Type B pancreatic cell (in vitro differentiated cells): ENCODE data around the gene ATXN2. TPM values are rescaled to one million over a fixed set of nuclear protein-coding genes. Genes with fewer than 3 reads are reported as not detected.

Experiments
- DNase-seq: peaks from one replicate; pipeline ENCODE4 v3.0.0; 2021; ENCODE audit warnings: mixed read lengths; ENCODE audit not compliant: unreplicated experiment; ENCODE audit errors: extremely low spot score
- H3K27ac Mint-ChIP-seq: 2 replicates; pipeline ENCODE4 v1.8.0; 2021; ENCODE audit warnings: mild to moderate bottlenecking, mixed read lengths
- H3K27me3 Mint-ChIP-seq: 2 replicates; pipeline ENCODE4 v1.8.0; 2021; ENCODE audit warnings: mixed read lengths
- H3K36me3 Mint-ChIP-seq: 2 replicates; pipeline ENCODE4 v1.8.0; 2021; ENCODE audit warnings: mixed read lengths
- H3K4me1 Mint-ChIP-seq: one replicate; pipeline ENCODE4 v1.8.0; 2021; ENCODE audit warnings: mixed read lengths; ENCODE audit not compliant: unreplicated experiment
- H3K4me3 Mint-ChIP-seq: 2 replicates; pipeline ENCODE4 v1.8.0; 2021; ENCODE audit warnings: mild to moderate bottlenecking, mixed read lengths
- H3K9me3 Mint-ChIP-seq: 2 replicates; pipeline ENCODE4 v1.8.0; 2021; ENCODE audit warnings: mixed read lengths
- CTCF ChIP-seq: fragments of 200-600 bp; sonication (generic); conservative IDR thresholded peaks from 2 replicates; pipeline ENCODE4 v1.5.0; 2021; ENCODE audit warnings: antibody characterized with exemption, mild to moderate bottlenecking
- total RNA-seq: library from RNA; stranded (reverse); gene quantifications from 2 replicates; pipeline ENCODE4 v1.2.1, GENCODE V29; 2021; ENCODE audit warnings: low replicate concordance

The ATXN2 gene
- total RNA-seq, 1 donor from 2014 or later = 80.9 TPM

- TF ChIP-seq CTCF = no peak
- no peak for DNase-seq
- H3K9me3 Mint-ChIP-seq = no peaks in the 10 kb centered on the region
- no peak overlapping the region for H3K4me3 Mint-ChIP-seq
- H3K4me1 Mint-ChIP-seq = peaks cover 8% of the 10 kb centered on the region
- no peak overlapping the region for H3K27ac Mint-ChIP-seq
- peaks cover 3% of the 10 kb centered on the region for H3K36me3 Mint-ChIP-seq
- H3K27me3 Mint-ChIP-seq = peaks cover 7% of the 10 kb centered on the region
Observed at GRCh38 chr12:111417784-111418593, 181.1 kb downstream of the ATXN2 start.

- no peak for TF ChIP-seq CTCF
- Mint-ChIP-seq H3K4me1 (peaks cover 15% of the 10 kb centered on the region), H3K36me3 (peaks cover 3% of the 10 kb centered on the region), H3K27me3 (peaks cover 8% of the 10 kb centered on the region), H3K9me3 (no peaks in the 10 kb centered on the region), H3K4me3 (no peak overlapping the region), H3K27ac (no peak overlapping the region)
- no peak for DNase-seq
Observed at GRCh38 chr12:111417290-111417689, 181.8 kb downstream of the ATXN2 start.

GRCh38 chr12:111414711-111415252, 184.3 kb downstream of the ATXN2 start:
- Mint-ChIP-seq H3K4me1 (peaks cover 17% of the 10 kb centered on the region), H3K36me3 (no peaks in the 10 kb centered on the region), H3K27me3 (peaks cover 10% of the 10 kb centered on the region), H3K4me3 (no peak overlapping the region), H3K9me3 (no peaks in the 10 kb centered on the region), H3K27ac (no peak overlapping the region)
- DNase-seq = no peak
- TF ChIP-seq CTCF = no peak

- H3K27ac Mint-ChIP-seq = no peak overlapping the region
- H3K9me3 Mint-ChIP-seq = no peaks in the 10 kb centered on the region
Observed at GRCh38 chr12:111413442-111414086, 185.6 kb downstream of the ATXN2 start.

GRCh38 chr12:111412830-111413441, 186.2 kb downstream of the ATXN2 start:
- Mint-ChIP-seq H3K9me3 (no peaks in the 10 kb centered on the region), H3K27ac (no peak overlapping the region), H3K4me3 (peak overlapping the region; percentile 30)

More at GRCh38 chr12:111413442-111414086, 185.6 kb downstream of the ATXN2 start:
- H3K4me3 Mint-ChIP-seq = no peak overlapping the region
- no peak for TF ChIP-seq CTCF
- peaks cover 17% of the 10 kb centered on the region for H3K4me1 Mint-ChIP-seq
- H3K36me3 Mint-ChIP-seq = no peaks in the 10 kb centered on the region
- no peak for DNase-seq
- peaks cover 10% of the 10 kb centered on the region for H3K27me3 Mint-ChIP-seq

More at GRCh38 chr12:111412830-111413441, 186.2 kb downstream of the ATXN2 start:
- TF ChIP-seq CTCF = no peak
- Mint-ChIP-seq H3K36me3 (no peaks in the 10 kb centered on the region), H3K4me1 (peaks cover 17% of the 10 kb centered on the region), H3K27me3 (peaks cover 11% of the 10 kb centered on the region)
- no peak for DNase-seq
